GM19324 (cell line): Measurements from ENCODE around the gene TMEM205.
"Not testable (repeated sequence)": the region's sequence is repeated elsewhere in the genome, so short reads cannot be mapped to it uniquely, and the experiment has no call there.

Experiments
- ATAC-seq: cut with Tn5 transposase; IDR thresholded peaks from one replicate; pipeline ENCODE4 v1.9.1; 2021; ENCODE audit warnings: mild to moderate bottlenecking, moderate library complexity; ENCODE audit not compliant: unreplicated experiment, low FRiP score

Gene TMEM205

DNA sequence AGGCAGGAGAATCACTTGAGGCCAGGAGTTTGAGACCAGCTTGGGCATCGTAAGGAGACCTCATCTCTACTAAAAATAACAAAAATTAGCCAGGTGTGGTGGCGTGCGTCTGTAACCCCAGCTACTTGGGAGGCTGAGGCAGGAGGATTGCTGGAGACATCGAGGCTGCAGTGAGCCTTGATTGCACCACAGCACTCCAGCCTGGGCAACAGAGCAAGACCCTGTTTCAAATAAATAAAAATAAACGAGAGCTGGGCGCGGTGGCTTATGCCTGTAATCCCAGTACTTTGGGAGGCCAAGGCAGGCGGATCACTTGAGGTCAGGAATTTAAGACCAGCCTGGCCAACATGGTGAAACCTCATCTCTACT, 6.0 kb downstream of the TMEM205 start:
- ATAC-seq = not testable (repeated sequence)

GRCh38 chr19:11339254-11340098, 6.6 kb downstream of the TMEM205 start, which contains the start of gene RAB3D:
Gene RAB3D (minus strand): TSS chr19:11339657. CDS start chr19:11337399, 2,258 bp downstream.
- ATAC-seq = peak; percentile 78

DNA sequence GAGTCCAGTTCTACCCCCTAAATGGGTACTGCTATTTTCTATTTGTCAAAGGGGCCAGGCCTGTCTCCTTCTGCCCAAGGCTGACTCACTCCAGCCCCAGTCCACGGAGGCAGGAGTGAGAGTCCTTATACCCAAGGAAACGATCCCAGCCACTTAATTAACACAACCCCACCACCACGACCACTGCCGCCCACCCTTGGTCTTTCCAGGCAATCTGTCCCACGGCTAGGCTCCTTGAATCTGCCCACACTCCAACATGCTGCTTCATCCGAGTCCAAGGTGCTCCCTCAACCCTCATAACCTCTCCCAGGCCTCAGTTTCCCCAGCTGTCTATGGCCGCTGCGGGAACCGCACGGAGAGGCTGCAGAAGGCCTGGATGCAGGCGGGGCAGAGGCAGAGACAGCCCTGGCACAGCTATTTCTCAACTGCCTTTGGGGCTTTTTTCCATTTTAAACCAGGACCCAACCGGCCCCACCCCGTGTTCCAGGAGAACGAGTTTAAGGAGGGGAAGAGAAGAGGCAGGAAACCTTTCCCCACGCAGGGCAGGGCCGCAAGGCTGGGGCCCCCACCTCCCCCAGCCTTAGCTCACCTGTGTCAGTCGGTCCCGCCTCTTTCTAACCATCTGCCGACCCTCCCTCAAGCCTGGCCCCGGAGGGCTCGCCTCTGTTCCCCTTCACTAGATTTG, 7.4 kb downstream of the TMEM205 start:
- no peak for ATAC-seq

- no peak for ATAC-seq
Observed at GRCh38 chr19:11338121-11338520, 7.9 kb downstream of the TMEM205 start.

- no peak for ATAC-seq
Observed at GRCh38 chr19:11337080-11337479, 9.0 kb downstream of the TMEM205 start.

DNA sequence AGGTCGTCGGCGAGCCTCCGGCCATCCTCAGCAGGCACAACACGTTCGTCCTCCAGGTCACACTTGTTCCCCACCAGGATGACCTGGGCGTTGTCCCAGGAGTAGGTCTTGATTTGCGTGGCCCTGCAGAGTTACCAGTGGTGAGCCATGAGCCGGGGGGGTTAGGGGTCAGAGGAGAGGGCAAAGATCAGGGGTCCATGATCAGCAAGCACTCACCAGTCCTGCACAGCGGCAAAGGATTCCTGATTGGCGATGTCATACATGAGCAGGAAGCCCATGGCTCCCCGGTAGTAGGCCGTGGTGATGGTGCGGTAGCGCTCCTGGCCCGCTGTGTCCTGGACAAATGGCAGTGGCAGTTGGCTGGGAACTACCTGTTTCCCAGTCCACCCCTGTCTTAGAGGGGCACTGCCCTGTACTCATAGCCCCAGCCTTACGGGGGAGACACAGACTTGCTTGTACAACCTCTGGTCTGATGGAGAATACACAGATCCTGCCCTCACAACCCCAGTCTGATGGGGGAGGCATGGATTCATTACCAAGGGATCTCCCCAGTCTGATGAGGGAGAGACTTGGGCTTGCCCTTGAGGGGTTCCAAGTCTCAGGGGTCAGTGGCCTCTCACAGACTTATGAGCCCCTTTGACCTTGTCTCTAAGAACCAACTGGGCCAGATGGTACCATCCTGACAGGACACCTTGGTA, 10.5 kb downstream of the TMEM205 start:
- ATAC-seq = no peak

DNA sequence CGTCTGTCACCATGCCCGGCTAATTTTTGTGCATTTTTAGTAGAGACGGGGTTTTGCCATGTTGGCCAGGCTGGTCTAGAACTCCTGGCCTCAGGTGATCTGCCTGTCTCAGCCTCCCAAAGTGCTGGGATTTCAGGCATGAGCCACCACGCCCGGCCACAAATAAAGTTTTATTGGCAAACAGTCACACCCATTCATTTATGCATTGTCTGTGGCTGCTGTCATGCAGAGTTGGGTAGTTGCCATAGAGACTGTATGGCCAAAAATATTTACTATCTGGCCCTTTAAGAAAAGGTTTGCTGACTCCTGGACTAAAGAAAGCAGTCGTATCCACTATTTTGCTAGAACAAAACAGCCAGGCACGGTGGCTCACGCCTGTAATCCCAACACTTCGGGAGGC, 12.2 kb downstream of the TMEM205 start:
- ATAC-seq = not testable (repeated sequence)

- no peak for ATAC-seq
Observed at GRCh38 chr19:11332822-11333221, 13.2 kb downstream of the TMEM205 start.

GRCh38 chr19:11331502-11331901, 14.6 kb downstream of the TMEM205 start:
- ATAC-seq = no peak

- ATAC-seq = no peak
Observed at GRCh38 chr19:11330127-11330526, 15.9 kb downstream of the TMEM205 start.

DNA sequence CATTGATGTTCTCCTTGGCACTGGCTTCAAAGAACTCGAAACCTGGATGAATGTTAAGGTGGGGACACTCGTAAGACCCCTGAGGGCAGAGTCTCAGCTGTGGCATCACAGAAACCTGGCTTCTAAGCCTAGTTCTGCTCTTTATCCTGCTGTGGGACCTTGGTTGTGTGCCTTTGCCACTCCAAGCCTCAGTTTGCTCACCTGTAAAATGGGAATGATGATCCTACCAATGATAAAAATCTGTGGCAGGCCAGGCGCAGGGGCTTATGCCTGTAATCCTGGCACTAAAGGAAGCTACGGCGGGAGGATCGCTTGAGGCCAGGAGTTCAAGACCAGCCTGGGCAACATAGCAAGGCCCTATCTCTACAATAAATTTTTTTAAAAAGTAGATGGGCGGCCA, 20.5 kb downstream of the TMEM205 start:
- no peak for ATAC-seq

DNA sequence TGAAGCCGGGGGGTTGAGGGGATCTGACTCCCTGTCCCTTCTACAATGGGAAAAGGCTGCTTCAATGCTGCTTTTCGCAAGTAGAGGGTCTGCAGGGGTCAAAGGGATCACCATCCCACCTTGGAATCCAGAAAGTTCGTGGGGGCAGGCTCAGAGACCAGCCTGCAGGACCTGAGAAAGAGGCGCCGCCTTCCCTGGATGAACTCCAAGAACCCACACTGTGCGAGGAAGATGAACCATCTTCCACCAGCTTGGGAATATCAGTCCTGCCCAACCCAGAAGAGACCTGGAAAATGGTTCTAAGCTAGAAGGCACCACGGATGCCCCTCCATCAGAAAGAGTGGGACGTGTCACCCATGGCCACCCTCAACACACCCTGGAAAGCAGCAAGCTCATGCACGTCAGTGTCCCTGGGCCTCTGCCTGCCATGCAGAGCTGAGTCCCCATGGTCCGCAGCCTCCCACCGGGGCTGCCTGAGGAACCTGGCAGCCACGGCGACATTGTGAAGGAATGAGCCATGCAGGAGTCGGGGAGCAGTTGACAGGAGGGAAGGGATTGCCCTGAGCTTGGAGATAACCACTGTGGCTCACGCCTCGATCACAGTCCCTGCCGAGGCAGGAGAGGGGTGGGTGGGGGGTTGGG, 21.2 kb downstream of the TMEM205 start:
- no peak for ATAC-seq

DNA sequence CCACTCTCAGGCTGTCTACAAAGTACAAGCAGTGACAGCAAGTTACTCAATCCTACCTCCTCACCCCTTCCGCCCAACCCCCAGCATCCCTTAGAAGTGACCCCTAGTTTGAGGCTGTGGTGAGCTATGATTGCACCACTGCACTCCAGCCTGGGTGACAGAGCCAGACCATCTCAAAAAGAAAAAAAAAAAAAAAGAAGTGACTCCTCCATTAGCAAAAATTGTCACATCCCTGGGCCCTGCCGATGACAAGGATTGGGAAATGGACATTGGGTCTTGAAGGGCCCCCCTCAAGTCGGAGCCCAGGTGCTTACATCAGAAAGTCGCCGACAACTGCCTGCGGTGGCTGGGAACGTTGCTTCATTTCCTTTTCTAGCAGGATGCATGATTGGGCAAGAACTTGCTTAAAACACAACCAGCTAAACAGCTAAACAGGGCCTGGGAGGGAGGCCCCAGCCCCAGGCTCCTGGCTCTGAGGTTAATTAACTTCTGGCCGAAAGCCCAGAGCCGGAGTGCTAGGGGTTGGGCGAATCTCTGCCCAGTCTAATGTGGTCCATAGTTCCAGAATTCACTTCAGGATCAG, 21.9 kb downstream of the TMEM205 start:
- ATAC-seq = no peak

GRCh38 chr19:11323601-11324078, 22.4 kb downstream of the TMEM205 start:
- no peak for ATAC-seq

- ATAC-seq = no peak
Observed at GRCh38 chr19:11322269-11323024, 23.6 kb downstream of the TMEM205 start.

DNA sequence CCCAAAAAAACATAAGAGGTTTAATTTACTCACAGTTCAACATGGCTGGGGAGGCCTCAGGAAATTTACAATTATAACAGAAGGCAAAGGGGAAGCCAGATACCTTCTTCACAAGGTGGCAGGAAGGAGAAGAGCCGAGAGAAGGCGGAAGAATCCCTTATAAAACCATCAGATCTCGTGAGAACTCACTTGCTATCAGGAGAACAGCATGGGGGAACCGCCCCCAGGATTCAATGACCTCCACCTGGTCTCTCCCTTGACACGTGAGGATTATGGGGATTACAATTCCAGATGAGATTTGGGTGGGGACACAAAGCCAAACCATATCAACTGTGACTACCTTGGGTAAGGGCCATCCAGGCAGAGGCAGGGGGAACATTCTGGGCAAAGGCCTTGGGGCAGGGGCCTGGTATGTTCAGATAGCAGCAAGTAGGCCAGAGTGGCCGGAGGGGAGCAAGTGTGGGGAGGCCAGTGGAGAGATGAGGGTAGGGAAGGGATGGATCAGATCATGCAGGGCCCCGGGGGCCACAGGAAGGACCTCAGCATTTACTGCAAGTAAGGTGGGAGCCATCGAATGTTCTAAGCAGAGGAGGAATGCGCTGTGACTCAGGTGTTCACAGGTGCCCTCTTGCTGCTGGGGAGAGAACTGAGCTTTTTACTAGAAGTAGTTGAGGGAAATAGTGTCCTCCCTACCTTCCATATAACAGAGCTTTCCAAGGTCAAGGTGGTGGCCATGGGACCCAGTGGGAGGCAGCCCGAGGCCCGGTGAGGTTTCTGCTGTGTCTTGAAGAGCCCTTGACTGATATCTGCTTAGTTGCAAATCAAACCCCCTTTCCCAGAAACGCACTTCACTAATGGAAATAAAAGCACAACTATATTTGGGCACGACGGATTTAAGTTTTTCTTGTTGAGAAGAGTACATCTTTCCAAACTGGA, 24.6 kb downstream of the TMEM205 start:
- ATAC-seq = no peak

- ATAC-seq = not testable (repeated sequence)
Observed at GRCh38 chr19:11320278-11320995, 25.6 kb downstream of the TMEM205 start.

DNA sequence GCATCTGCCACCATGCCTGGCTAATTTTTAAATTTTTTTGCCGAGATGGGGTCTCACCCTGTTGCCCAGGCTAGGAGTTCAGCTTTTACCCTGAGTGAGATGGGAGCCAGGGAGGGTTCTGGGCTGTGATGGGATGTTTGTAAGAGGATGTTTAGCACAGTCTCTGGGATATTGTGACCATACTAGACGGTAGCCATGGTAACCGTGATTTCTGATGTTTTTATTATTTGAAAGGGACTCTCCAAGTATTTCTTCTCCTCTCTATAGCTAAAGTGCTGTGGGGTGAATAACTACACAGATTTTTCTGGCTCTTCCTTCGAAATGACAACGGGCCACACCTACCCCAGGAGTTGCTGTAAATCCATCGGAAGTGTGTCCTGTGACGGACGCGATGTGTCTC, 39.7 kb downstream of the TMEM205 start:
- no peak for ATAC-seq
